Measurements from ENCODE around the gene DSTN.

DNA sequence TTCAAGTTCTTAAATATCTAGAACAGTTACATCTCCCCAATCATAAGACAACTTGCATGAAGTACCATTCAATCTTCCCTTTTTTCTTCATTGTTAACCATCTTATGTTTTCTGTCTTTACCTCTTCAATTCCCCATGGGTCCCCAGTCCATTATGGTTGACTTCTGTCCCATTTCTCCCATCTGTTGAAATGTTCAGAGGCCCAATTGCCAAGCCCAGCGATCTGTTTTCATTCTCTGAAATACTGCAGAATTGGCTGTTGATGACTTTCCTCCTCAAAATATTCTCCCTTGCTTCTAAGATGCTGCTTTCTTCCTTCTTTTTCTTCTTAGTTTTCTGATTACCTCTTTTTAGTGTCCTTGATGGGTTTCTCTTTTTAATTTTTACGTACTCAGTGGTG lies 26.0 kb downstream of the DSTN start:
- TF ChIP-seq, protein P1, sequence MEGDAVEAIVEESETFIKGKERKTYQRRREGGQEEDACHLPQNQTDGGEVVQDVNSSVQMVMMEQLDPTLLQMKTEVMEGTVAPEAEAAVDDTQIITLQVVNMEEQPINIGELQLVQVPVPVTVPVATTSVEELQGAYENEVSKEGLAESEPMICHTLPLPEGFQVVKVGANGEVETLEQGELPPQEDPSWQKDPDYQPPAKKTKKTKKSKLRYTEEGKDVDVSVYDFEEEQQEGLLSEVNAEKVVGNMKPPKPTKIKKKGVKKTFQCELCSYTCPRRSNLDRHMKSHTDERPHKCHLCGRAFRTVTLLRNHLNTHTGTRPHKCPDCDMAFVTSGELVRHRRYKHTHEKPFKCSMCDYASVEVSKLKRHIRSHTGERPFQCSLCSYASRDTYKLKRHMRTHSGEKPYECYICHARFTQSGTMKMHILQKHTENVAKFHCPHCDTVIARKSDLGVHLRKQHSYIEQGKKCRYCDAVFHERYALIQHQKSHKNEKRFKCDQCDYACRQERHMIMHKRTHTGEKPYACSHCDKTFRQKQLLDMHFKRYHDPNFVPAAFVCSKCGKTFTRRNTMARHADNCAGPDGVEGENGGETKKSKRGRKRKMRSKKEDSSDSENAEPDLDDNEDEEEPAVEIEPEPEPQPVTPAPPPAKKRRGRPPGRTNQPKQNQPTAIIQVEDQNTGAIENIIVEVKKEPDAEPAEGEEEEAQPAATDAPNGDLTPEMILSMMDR (conservative IDR thresholded peaks at IDR 0.05; ENCODE audit: low read length) = no peak
- TF ChIP-seq EZH2phosphoT487 (IDR thresholded peaks at IDR 0.05; ENCODE audit: borderline replicate concordance, low read depth, low read length) = no peak

All from OCI-LY7 (cell line).